ENCODE data around the gene LTBP2.

DNA sequence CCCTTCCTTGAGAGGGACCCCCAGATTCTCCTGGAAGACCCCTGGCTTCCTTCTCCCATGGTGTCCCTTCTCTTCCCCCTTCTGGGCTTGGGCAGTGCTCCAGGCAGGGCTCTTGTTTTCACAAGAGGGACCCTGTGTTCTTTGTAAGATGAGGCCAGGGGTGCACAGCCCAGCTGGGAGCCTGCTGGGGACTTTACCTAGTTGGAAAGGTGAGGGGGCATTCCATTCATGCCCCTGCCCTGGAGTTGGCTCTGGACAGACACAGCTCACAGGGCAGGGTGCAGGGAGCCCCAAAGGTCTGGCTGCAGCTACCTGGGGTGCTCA lies 87.3 kb downstream of the LTBP2 start:
- TF ChIP-seq GATA1 (IDR thresholded peaks at IDR 0.05; ENCODE audit: low read depth, low read length) (no peak), POLR2A (IDR thresholded peaks at IDR 0.05; ENCODE audit: low read length) (no peak)
